NCI-H1105 (cell line): ENCODE data around the gene UTS2B.
"Not testable (repeated sequence)": the region's sequence is repeated elsewhere in the genome, so short reads cannot be mapped to it uniquely, and the experiment has no call there.

Experiments used
- DNase-seq: peaks from one replicate; lab custom pipeline; 2025; lab: John Stamatoyannopoulos, UW

Gene UTS2B

DNA sequence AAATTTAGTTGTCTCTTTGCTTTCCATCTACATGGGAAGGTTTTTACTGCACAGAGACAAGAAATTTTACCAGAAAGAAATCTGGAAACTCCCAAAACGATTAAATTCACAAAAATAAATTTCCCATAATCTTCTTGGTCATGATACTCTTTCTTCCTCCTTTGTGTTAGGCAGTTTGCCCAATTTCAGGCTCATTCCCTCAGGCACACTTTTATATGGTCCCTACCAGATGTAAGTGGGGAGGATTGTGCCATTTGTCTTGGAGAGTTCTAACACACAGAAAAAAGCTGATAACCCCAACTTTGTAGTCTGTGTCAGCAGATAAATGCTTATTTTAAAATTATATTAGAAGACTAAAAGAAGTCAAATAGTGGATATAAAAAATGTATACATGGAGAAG is 50.2 kb downstream of the UTS2B start:
- no peak for DNase-seq

DNA sequence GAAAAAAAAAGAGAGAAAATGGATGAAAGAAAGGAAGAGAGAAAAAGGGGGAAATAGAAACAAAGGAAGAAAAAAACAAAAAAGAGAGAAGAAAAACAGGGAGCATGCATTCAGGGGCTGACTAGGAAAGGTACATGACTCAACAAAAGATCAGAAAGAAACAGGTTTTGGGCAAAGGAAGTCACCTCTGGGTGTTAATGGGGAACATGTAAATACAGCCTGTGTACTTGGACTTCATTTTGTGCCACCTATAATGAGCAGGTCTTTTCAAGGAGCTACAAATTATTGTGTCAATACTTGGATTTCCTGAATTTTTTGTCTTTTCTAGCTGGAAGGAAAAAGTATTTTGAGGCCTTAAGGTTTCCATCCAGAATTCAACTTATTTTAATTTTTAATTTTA is 54.6 kb downstream of the UTS2B start:
- no peak for DNase-seq

DNA sequence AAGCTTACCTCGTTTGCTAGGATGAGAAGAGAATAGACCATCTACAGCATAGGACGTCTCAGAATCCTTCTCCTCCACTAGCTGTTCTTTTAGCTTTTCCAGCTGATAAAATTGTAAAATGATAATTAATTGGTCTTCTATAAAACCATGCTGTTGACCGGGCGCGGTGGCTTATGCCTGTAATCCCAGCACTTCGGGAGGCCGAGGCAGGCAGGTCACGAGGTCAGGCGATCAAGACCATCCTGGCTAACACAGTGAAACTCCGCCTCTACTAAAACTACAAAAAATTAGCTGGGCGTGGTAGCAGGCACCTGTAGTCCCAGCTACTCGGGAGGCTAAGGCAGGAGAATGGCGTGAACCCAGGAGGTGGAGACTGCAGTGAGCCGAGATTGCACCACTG is 55.1 kb downstream of the UTS2B start:
- DNase-seq: not testable (repeated sequence)

DNA sequence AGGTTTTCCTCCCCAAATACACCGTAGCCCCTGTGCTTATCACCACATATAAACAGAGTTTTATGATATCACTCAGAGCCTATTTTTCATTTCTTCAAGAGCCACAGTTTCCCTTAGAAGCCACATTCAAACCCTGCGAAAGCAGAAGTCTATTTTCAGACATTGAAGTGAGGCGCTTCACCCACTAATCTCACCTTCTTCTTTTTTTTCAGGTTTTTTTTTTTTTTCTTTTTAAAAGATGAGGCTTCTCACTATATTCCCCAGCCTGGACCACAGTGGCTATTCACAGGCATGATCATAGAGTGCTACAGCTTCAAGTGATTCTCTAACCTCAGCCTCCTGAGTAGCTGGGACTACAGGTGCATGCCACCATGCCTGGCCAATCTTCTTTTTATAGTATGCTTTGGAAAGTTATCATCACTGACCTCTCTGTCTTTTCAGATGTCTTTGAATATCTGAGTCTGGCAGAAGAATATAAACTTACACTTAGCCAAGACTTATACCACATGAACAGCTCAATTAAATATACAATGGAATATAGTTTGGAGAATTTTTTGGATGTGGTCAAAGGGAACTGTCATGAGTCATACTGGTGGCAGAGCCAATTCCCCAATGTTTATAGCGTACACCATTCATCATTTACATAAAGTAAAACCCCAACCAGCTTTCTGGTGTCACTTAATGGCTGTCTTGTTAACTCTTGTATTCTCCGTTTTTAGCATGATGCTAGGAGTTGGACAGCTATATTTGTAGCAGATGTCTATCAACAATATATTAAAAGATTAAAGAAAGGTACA is 60.8 kb downstream of the UTS2B start:
- DNase-seq: no peak

DNA sequence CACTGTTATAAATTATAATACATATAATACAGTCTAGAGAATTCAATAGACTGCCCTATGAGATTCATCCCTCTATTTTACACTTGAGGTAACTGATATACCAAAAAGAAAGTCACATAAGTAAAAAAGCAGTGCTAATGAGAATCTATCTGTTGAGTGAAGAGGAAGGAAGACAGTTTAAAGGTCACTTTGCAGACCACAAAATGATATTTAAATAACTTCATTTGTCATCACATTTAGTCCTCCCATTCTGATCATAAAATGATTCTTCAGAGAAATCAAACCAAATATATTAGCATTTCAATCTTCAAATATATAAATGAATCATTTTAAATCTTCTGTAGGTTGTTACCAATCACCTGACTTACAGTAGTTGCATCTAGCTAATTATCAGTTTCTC is 61.6 kb downstream of the UTS2B start:
- DNase-seq: no peak

DNA sequence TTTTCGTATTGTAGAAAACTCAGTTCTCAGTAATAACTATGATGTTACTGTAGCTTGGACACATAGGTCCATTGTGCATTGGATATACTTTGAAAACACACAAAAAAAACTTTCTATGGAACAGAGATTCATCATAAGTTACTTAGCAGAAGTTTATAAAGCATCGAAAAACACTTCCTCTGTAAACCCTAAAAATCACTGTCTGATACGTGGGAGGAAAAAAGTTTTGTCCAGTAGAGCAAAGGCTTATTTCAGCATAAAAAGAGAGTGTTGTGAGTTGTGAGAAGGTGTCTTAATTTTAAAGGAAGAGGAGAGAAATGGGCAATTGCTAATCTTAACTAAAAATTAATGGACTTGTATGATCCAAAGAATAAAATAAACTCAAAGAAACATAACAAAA is 66.5 kb downstream of the UTS2B start:
- no peak for DNase-seq

DNA sequence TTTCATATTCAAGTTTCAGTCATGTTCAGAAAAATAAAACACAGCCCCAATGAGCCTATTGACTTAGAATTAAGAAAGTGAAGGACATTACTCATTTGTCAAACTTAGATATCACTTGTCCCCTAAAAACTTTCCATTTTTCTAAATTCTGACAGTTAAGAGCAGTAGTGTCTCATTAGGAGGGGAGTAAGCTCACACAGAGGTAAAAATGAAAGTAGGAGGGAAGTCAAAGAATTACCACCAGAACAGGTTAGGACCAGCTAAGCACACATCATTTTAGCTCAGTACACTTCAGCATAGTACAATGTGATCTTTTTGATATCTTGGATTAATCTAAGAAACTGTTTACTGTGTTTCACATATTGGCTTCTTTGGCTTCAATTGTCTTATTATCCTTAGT is 67.0 kb downstream of the UTS2B start:
- DNase-seq: no peak

DNA sequence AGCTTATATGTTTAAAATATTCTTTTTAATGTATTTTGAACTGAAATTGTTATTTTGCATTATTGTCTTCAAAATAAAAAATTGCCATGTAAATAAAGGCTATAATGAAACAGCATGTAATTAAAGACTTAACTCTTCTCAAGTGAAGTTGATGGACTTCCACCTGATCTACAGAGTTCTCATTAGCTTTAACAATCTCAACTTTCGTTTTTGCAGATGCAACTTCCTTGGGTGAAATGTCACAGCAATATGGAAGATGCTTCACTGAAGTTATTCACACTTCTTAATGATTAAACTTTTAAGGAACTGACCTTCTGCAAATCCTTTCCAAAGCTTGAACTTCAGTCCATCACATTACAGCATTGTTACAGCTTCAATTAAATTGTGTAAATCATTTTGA is 67.7 kb downstream of the UTS2B start:
- DNase-seq: no peak

DNA sequence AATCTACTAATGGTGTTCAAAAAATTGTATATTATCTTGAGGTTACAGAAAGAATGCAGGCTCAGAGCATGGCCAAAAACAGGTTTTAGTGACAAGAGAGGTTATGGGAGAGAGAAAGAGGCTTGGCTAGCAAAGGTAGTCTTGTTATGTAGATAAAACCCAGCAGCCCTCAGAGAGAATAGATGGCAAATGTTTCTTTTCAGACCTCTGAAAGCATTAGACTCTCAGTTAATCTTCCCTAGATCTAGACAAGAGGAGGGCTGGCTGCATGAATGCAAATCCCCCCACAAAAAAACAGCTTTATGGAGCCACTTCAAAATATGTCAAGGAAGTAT is 69.1 kb downstream of the UTS2B start:
- no peak for DNase-seq

DNA sequence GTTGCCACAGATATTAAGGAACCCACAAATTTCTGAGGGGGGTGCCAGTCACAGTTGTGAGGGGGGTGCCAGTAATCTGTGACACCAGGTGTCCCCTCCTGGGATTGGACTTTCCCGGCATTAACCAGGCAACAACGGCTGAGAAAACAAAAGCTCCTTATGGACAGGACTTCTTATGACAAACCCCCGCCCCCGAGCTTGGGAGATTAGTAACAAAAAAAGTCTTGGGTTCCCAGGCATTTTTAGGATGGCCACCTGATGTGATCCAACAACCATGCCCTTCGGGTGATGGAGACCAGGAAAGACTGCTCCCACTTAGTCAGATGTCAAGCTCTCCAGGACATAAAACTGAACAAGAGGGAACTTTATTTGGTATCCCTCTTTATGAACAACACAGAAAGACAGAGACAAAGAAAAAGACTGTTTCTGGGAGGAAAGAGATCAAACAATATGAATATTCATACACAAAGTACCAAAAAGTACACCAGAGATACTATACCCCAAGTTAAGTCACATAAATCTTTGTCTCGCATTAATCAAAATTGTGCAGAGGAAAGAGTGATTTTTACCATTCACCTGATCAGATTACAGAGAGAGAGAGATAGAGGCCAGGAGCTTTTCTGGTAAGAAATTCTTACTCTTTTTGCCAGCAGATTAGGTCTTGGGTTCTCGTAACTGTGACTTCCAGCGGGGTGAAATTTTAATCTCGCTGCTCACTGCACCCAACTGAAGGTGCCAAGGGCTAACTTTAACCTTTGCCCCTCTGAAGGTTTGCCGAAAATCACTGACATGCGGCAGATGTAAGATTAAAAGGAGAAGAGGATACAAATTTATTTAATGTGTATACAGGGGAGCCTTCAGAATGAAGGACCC is 69.7 kb downstream of the UTS2B start:
- DNase-seq: no peak

DNA sequence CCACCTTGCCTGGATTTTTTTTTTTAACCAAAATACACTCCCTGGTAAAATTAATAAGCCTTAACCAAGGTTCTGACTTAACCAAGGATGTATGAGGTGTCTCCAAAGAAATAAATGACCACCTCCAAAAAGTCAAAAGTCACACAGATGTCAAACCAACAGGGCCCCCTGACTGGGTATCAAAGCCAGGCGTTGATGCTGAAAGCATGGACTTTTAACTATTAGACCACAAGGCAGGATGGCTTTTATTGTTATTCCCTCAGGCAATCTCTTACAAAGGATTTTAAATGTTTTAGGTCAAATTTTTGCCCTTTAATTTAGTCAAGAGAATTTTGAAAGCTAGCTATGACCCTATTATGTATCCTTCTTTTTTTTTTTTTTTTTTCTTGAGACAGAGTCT is 70.8 kb downstream of the UTS2B start:
- DNase-seq: no peak

DNA sequence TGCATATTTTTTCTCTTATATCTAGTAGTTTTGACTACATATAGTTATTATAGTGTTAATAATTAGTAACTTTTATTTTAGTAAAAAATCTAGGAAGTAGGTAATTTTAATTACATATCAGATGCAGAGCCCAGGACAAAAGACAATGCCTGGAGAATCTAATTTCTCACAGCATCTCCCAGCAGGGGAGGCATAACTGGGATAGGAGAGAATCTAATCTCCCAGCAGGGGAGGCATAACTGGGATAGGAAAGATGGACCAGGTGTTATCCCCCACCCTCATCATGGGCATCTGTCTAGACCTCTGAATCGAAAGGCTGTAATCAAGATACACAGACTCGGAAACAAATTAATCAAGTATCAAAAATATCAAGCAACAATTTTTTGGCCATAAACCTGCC is 73.0 kb downstream of the UTS2B start:
- DNase-seq: no peak

DNA sequence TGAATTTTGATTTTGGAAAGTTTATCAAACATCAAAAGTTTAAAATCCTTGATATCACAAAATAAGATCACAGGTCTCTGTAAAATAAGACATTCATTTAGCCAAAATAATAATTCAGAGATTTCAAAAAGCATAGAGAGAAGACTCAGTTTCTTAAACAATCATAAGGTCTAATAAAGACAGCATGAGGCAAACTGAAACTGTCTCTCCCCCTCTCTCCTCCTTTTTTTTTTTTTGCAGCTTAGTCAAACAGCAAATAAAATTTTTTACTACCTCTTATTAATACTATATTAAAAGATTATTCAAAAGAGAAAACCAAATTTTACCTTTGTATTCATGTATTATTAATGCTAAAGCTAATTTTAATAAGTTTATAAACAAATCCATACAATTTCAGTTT is 73.9 kb downstream of the UTS2B start:
- no peak for DNase-seq

DNA sequence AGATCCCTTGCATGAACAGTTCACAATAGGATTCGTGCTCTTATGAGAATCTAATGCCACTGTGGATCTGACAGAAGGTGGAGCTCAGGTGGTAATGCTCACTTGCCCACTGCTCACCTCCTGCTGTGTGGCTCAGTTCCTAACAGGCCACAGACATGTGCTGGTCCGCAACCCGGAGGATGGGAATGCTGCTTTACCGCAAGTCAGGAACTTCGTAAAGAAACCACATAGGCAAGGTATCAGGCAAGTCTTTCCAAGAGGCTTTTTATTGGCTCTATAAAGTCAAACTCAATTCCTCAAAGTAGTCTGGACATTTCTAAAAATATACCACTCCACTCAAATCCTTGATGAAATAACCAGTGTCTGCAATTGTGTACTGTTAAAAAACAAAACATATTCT is 75.2 kb downstream of the UTS2B start:
- DNase-seq: no peak

DNA sequence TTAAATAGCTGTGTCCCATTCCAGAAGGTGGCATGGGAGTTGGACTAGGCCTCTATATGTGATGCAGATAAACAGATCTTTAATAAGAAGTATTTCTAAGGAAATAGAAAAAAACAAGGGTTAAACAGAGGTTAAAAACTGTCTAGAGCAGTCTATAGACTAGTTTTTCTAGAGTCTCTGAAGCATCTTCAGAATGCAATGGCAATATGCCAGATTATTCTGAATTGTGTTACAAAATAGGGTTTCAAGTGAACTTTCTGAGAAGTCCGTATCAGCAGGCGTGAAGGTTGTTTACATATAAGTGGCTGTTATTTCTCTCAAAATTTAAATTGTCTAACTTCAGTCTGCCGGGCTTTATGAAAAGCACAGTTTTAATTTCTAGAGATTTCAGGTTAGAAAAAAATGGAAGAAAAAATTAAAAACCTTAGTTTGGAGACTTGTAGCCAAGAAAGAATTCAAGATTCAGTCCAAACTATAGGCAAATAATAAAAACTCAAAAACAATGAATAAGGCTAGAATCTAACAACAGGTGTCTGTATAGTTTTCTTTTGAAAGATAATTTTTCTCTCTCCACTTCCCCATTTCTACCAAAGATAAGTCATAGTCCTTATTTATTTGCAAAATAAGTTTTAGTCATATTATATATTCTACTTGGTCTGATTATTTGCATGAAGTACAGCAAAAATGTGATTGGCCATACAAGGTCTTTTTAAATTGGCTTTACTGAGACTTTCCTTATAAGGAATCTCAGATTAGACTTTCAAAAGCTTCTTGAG is 76.0 kb downstream of the UTS2B start:
- DNase-seq: no peak

DNA sequence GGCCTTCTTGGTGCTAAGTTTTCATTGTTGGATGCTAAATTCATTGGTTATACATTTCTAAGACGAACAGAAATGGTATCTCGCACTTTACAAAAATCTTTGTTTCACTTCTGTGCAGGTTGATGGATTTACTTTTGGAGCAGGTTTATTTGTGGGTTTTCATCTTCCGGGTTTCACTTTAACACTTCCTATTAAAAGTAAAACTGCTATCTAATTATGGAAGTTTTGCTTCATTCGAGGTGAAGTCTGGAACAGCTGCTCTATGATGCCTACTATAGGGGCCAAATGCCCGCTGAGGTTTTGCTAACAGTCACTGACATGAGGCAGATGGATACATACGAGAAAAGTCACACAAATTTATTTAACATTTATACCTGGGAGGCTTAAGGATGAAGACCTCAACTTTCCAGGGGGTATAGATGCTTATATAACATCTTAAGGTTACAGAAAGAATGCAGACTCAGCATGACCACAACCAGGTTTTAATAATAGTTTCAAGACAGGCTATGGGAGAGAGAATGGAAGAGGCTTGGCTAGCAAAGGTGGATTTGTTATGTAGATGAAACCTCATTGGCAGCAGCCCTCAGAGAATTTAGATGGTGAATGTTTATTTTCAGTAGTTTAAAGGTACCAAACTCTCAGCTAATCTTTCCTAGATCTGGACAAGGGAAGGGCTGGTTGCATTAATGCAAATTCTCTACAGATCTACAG is 77.1 kb downstream of the UTS2B start:
- no peak for DNase-seq

DNA sequence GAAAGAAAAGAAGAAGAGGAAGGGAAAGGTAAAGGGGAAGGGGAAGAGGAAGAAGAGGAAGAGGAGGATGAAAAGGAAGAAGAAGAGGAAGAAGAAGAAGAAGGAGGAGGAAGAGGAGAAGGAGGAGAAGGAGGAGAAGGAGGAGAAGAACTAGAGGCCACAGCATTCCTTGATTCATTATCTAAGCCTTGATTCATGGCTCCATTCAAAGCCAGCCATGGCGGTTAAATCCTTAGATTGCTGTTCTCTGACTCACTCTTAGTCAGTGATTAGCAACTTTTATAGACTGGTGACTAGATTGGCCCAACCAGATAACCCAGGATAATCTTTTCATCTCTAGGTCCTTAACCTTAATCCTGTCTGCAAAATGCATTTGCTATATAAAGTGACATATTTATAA is 83.7 kb downstream of the UTS2B start:
- no peak for DNase-seq

DNA sequence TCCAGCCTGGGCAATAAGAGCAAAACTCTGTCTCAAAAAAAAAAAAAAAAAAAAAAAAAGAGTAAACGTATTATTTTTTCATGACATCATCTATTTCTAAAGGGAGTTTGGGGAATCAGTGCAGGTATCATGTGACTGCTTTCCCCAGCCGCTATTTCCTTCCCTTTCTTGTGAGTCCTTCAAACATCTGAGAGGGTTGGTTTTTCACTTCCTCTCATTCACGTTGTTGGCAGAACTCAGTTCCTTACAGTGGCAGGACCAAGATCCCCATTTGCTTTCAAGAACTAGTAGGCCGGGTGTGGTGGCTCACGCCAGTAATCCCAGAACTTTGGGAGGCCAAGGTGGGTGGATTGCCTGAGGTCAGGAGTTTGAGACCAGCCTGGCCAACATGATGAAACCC is 84.3 kb downstream of the UTS2B start:
- DNase-seq: not testable (repeated sequence)

DNA sequence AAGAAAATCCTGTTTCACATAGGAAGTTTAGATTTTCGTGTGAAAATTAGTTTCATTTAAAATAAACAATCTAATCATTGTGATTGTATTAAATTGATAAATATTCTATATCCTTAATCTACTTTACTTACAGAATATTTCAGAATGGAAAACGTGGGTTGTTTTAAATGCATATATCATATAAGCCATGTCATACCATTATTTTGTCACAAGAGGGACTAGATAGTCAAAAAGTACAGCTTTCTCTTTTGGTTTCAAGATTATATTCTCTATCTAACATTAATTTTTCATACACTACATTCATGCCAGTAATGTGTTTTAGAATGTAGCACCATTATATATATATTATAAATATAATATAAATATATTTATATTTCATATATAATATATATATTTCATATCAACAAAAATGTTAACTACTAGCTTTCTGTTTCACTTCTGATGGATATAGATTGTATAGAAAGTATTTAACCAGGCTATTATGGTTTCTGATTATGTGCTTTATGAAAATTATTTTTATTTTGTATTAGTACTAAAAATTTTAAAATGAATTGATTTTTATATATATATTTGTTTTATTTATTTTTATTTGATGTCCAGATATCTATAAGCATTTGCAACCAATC is 86.0 kb downstream of the UTS2B start:
- DNase-seq: no peak

DNA sequence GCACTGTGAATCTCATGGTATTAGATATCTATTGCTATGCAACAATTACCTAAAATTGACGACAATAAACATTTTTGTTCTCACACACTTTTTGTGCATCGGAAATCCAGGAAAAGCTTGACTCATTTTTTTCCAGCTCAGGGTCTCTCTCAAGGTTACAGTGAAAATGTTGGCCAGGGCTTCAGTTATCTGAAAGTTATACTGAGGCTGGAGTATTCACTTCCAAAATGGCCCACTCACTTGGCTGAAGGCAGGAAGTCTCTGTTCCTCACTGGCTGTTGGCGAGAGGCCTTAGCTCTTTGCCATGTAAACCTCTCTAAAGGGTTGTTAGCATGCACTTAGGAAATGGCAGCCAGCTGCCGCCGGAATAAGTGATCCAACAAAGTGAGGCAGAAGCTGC is 89.8 kb downstream of the UTS2B start:
- no peak for DNase-seq

DNA sequence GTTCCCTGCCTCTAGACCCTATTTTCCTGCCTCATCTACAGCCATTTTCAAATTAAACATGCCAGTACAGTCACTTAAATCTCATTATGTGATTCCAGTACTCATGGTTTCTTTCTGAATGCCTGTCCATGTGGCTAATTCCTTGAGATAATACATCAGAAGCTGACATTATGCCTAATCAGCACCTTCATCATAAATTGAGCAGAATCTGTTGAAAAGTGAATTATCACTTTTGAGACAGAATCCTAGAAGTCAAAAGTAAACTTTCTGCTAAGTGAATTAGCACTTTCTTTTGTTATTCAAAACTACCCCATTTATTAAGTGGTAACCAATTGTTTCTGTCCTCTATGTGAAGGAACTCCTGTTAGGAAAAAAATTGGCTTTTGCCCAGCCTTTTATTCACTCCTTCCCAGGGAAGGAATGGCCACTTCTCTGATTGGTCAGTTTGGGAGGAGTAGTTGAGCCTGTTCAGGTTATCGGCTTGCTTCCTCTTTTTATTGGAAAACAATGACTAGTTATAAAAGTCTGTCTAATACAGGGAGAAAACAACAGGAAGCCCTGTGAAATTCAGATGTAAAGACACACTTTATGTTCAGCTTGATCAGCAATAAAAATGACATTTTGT is 90.8 kb downstream of the UTS2B start:
- no peak for DNase-seq
